ENCODE results near the gene HNRNPD. TPM values are rescaled to one million over a fixed set of nuclear protein-coding genes. Genes with fewer than 3 reads are reported as not detected.
"Not testable (repeated sequence)": the region's sequence is repeated elsewhere in the genome, so short reads cannot be mapped to it uniquely, and the experiment has no call there.

HNRNPD gene
- total RNA-seq, 1 donor from 2014 or later, result 22.6 TPM

- DNase-seq (ENCODE audit: low read depth) (no peak), FAIRE-seq (no peak)
- Histone ChIP-seq H3K27me3 (ENCODE audit: control insufficient read depth, insufficient read depth, low read length) (no peaks in the 10 kb centered on the region), H3K4me3 (ENCODE audit: low read depth, low read length) (no peak overlapping the region), H3K36me3 (ENCODE audit: control insufficient read depth, insufficient read depth, low read length) (peaks cover 15% of the 10 kb centered on the region)
- no peak for TF ChIP-seq CTCF (IDR thresholded peaks at IDR 0.05; ENCODE audit: insufficient read depth, low read length, severe bottlenecking)
Observed at GRCh38 chr4:82357640-82358039, 16.2 kb downstream of the HNRNPD start.

GRCh38 chr4:82354788-82355187 is 19.0 kb downstream of the HNRNPD start:
- no peak overlapping the region for H3K4me3 ChIP-seq (ENCODE audit: low read depth, low read length)
- peaks cover 15% of the 10 kb centered on the region for H3K36me3 ChIP-seq (ENCODE audit: control insufficient read depth, insufficient read depth, low read length)
- TF ChIP-seq CTCF (IDR thresholded peaks at IDR 0.05; ENCODE audit: insufficient read depth, low read length, severe bottlenecking), result no peak
- DNase-seq (ENCODE audit: low read depth) (no peak), FAIRE-seq (no peak)
- H3K27me3 ChIP-seq (ENCODE audit: control insufficient read depth, insufficient read depth, low read length), result no peaks in the 10 kb centered on the region

- peaks cover 12% of the 10 kb centered on the region for H3K36me3 ChIP-seq (ENCODE audit: control insufficient read depth, insufficient read depth, low read length)
- FAIRE-seq (no peak), DNase-seq (ENCODE audit: low read depth) (no peak)
- no peak for TF ChIP-seq CTCF (IDR thresholded peaks at IDR 0.05; ENCODE audit: insufficient read depth, low read length, severe bottlenecking)
- no peak overlapping the region for H3K4me3 ChIP-seq (ENCODE audit: low read depth, low read length)
- H3K27me3 ChIP-seq (ENCODE audit: control insufficient read depth, insufficient read depth, low read length), result no peaks in the 10 kb centered on the region
Observed at GRCh38 chr4:82352825-82353366, 20.9 kb downstream of the HNRNPD start.

- FAIRE-seq (no peak), DNase-seq (ENCODE audit: low read depth) (no peak)
- H3K4me3 ChIP-seq (ENCODE audit: low read depth, low read length), result no peak overlapping the region
- TF ChIP-seq CTCF (IDR thresholded peaks at IDR 0.05; ENCODE audit: insufficient read depth, low read length, severe bottlenecking), result no peak
- peaks cover 10% of the 10 kb centered on the region for H3K36me3 ChIP-seq (ENCODE audit: control insufficient read depth, insufficient read depth, low read length)
- H3K27me3 ChIP-seq (ENCODE audit: control insufficient read depth, insufficient read depth, low read length), result no peaks in the 10 kb centered on the region
Observed at GRCh38 chr4:82352118-82352824, 21.5 kb downstream of the HNRNPD start.

GRCh38 chr4:82346126-82346525 is 27.7 kb downstream of the HNRNPD start:
- no peak overlapping the region for H3K4me3 ChIP-seq (ENCODE audit: low read depth, low read length)
- TF ChIP-seq CTCF (IDR thresholded peaks at IDR 0.05; ENCODE audit: insufficient read depth, low read length, severe bottlenecking), result no peak
- no peaks in the 10 kb centered on the region for H3K27me3 ChIP-seq (ENCODE audit: control insufficient read depth, insufficient read depth, low read length)
- H3K36me3 ChIP-seq (ENCODE audit: control insufficient read depth, insufficient read depth, low read length), result no peaks in the 10 kb centered on the region
- FAIRE-seq (no peak), DNase-seq (ENCODE audit: low read depth) (no peak)

- no peak for TF ChIP-seq CTCF (IDR thresholded peaks at IDR 0.05; ENCODE audit: insufficient read depth, low read length, severe bottlenecking)
- H3K27me3 ChIP-seq (ENCODE audit: control insufficient read depth, insufficient read depth, low read length), result no peaks in the 10 kb centered on the region
- FAIRE-seq (no peak), DNase-seq (ENCODE audit: low read depth) (no peak)
- H3K4me3 ChIP-seq (ENCODE audit: low read depth, low read length), result no peak overlapping the region
- no peaks in the 10 kb centered on the region for H3K36me3 ChIP-seq (ENCODE audit: control insufficient read depth, insufficient read depth, low read length)
Observed at GRCh38 chr4:82335043-82335442, 38.7 kb downstream of the HNRNPD start.

GRCh38 chr4:82333641-82334040 is 40.1 kb downstream of the HNRNPD start:
- FAIRE-seq; DNase-seq (ENCODE audit: low read depth); H3K4me3 ChIP-seq (ENCODE audit: low read depth, low read length); H3K27me3 ChIP-seq (ENCODE audit: control insufficient read depth, insufficient read depth, low read length); H3K36me3 ChIP-seq (ENCODE audit: control insufficient read depth, insufficient read depth, low read length): not testable (repeated sequence)
